ENCODE measurements around the gene DAZAP2.

DAZAP2 gene

DNA sequence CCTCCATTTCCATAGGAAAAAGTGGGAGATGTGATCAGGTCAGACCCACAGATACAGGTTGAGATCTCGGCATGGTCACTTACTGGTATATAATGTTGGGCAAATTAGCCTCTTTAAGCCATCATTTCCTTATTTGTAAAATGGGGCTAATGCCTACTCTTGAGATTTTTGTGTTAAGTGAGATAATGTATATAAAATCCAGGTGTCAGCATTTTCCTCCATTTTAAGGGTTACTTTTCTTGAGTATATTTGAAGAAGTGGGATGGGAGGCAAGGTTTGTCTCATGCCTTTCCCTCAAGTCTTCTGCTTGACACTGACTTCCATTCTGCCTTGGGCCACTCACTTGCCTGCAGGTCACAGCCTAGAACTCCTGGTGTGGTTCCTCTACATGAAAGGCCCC lies 10.7 kb upstream of the DAZAP2 start:
- H3K27me3 ChIP-seq (ENCODE audit: insufficient read depth, low read length, poor library complexity), result no peaks in the 10 kb centered on the region
- H3K36me3 ChIP-seq (ENCODE audit: insufficient read depth, low read length), result no peaks in the 10 kb centered on the region
- no peaks in the 10 kb centered on the region for H4K20me1 ChIP-seq (ENCODE audit: insufficient read depth, low read length)
- no peak overlapping the region for H3K27ac ChIP-seq (ENCODE audit: low read length)
- no peak overlapping the region for H3K9ac ChIP-seq (ENCODE audit: low read depth, low read length)
- H3K4me1 ChIP-seq (ENCODE audit: insufficient read depth, low read length), result no peaks in the 10 kb centered on the region
- H3K79me2 ChIP-seq (ENCODE audit: insufficient read depth, low read length), result no peaks in the 10 kb centered on the region
- TF ChIP-seq, protein P1, sequence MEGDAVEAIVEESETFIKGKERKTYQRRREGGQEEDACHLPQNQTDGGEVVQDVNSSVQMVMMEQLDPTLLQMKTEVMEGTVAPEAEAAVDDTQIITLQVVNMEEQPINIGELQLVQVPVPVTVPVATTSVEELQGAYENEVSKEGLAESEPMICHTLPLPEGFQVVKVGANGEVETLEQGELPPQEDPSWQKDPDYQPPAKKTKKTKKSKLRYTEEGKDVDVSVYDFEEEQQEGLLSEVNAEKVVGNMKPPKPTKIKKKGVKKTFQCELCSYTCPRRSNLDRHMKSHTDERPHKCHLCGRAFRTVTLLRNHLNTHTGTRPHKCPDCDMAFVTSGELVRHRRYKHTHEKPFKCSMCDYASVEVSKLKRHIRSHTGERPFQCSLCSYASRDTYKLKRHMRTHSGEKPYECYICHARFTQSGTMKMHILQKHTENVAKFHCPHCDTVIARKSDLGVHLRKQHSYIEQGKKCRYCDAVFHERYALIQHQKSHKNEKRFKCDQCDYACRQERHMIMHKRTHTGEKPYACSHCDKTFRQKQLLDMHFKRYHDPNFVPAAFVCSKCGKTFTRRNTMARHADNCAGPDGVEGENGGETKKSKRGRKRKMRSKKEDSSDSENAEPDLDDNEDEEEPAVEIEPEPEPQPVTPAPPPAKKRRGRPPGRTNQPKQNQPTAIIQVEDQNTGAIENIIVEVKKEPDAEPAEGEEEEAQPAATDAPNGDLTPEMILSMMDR (IDR thresholded peaks at IDR 0.05; ENCODE audit: borderline replicate concordance, extremely low read depth, low read length, poor library complexity, severe bottlenecking), result no peak
- ATAC-seq (ENCODE audit: insufficient read depth, low read depth) (no peak), DNase-seq (no peak)
- no peak overlapping the region for H3K4me3 ChIP-seq (ENCODE audit: low read depth in 1 of 2, low read length in 2 of 2)
- H2AFZ ChIP-seq (ENCODE audit: low read depth, low read length), result no peak overlapping the region
- H3K4me2 ChIP-seq (ENCODE audit: insufficient read depth, low read length), result no peak overlapping the region
- no peaks in the 10 kb centered on the region for H3K9me3 ChIP-seq (ENCODE audit: insufficient read depth, low read length, severe bottlenecking)

DNA sequence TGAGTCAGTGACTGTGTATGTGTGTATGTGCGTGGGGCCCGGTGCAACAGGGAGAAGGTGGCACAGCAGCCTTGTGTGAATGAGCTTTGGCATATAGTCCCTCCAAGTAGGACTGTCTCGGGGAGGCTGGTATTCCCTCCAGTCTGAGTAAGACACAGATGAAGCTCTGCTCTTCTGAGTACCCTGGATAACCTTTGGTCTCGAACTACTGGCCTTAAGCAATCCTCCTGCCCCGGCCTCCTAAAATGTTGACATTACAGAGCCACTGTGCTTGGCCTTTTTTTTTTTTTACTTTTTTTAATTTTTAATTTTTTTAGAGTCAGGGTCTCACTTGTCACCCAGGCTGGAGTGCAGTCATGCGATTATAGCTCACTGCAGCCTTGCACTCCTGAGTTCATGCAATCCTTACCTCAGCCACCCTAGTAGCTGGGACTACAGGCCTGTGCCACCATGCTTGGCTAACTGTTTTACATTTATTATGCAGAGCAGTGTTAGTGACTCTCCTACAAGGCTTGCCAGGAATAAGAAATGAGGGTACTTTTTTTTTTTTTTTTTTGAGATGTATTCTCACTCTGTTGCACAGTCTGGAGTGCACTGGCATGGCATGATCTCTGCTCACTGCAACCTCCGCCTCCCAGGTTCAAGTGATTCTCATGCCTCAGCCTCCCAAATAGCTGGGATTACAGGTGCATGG lies 9.4 kb upstream of the DAZAP2 start:
- ATAC-seq (ENCODE audit: insufficient read depth, low read depth), result no peak
- no peaks in the 10 kb centered on the region for H3K4me1 ChIP-seq (ENCODE audit: insufficient read depth, low read length)

DNA sequence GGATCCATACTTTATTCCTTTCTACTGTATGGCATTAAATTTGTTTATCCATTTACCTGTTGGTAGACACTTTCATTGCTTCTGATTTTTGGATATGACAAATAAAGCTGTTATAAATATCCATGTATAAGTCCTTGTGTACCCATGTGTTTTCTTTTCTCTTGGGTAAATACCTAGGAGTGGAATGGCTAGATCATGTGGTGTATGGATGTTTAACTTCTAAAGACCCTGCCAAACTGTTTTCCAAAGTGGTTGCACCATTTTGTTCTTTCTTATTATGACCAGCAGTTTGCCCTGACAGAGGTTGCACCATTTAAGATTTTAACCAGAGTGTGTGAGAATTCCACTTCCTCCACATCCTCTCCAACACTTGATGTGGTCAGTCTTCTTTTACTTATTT lies 6.0 kb upstream of the DAZAP2 start:
- no peak for DNase-seq

More for the DNA sequence above, 9.4 kb upstream of the DAZAP2 start:
- Histone ChIP-seq H3K27me3 (ENCODE audit: insufficient read depth, low read length, poor library complexity) (no peaks in the 10 kb centered on the region), H3K9me3 (ENCODE audit: insufficient read depth, low read length, severe bottlenecking) (no peaks in the 10 kb centered on the region), H4K20me1 (ENCODE audit: insufficient read depth, low read length) (no peaks in the 10 kb centered on the region), H3K4me3 (ENCODE audit: low read depth in 1 of 2, low read length in 2 of 2) (no peak overlapping the region), H3K4me2 (ENCODE audit: insufficient read depth, low read length) (no peak overlapping the region), H3K79me2 (ENCODE audit: insufficient read depth, low read length) (no peaks in the 10 kb centered on the region), H3K36me3 (ENCODE audit: insufficient read depth, low read length) (no peaks in the 10 kb centered on the region), H2AFZ (ENCODE audit: low read depth, low read length) (no peak overlapping the region), H3K27ac (ENCODE audit: low read length) (no peak overlapping the region), H3K9ac (ENCODE audit: low read depth, low read length) (no peak overlapping the region)
- DNase-seq, result no peak
- no peak for TF ChIP-seq EZH2 (IDR thresholded peaks at IDR 0.05; ENCODE audit: borderline replicate concordance, low read depth, low read length, severe bottlenecking)
- TF ChIP-seq, protein P1 (IDR thresholded peaks at IDR 0.05; ENCODE audit: borderline replicate concordance, extremely low read depth, low read length, poor library complexity, severe bottlenecking), result no peak

More for the DNA sequence above, 6.0 kb upstream of the DAZAP2 start:
- H3K36me3 ChIP-seq (ENCODE audit: insufficient read depth, low read length), result no peaks in the 10 kb centered on the region
- ATAC-seq (ENCODE audit: insufficient read depth, low read depth), result no peak
- no peaks in the 10 kb centered on the region for H3K79me2 ChIP-seq (ENCODE audit: insufficient read depth, low read length)
- H3K27me3 ChIP-seq (ENCODE audit: insufficient read depth, low read length, poor library complexity), result no peaks in the 10 kb centered on the region
- TF ChIP-seq, protein P1 (IDR thresholded peaks at IDR 0.05; ENCODE audit: borderline replicate concordance, extremely low read depth, low read length, poor library complexity, severe bottlenecking), result no peak
- no peak for TF ChIP-seq EZH2 (IDR thresholded peaks at IDR 0.05; ENCODE audit: borderline replicate concordance, low read depth, low read length, severe bottlenecking)
- H4K20me1 ChIP-seq (ENCODE audit: insufficient read depth, low read length), result no peaks in the 10 kb centered on the region
- no peaks in the 10 kb centered on the region for H3K4me1 ChIP-seq (ENCODE audit: insufficient read depth, low read length)
- no peak overlapping the region for H2AFZ ChIP-seq (ENCODE audit: low read depth, low read length)
- no peak overlapping the region for H3K27ac ChIP-seq (ENCODE audit: low read length)
- H3K4me2 ChIP-seq (ENCODE audit: insufficient read depth, low read length), result no peak overlapping the region
- H3K4me3 ChIP-seq (ENCODE audit: low read depth in 1 of 2, low read length in 2 of 2), result no peak overlapping the region
- H3K9ac ChIP-seq (ENCODE audit: low read depth, low read length), result no peak overlapping the region
- no peaks in the 10 kb centered on the region for H3K9me3 ChIP-seq (ENCODE audit: insufficient read depth, low read length, severe bottlenecking)

All from DND-41 (cell line).